Fibroblast of skin of back (primary cell): Measurements from ENCODE around the gene FILIP1.
A peak's percentile ranks its signal among the peaks of the same experiment; 100 is the strongest.

ENCODE experiments used
- DNase-seq: peaks from one replicate; pipeline ENCODE4 v3.0.0-alpha.2; 2013

The FILIP1 gene

GRCh38 chr6:75333676-75334200, 159.9 kb downstream of the FILIP1 start:
- no peak for DNase-seq

GRCh38 chr6:75331151-75331550, 162.4 kb downstream of the FILIP1 start:
- DNase-seq, result peak; percentile 96

GRCh38 chr6:75329703-75330102, 163.9 kb downstream of the FILIP1 start:
- DNase-seq, result no peak

- DNase-seq, result no peak
Measured at GRCh38 chr6:75327807-75328206, 165.8 kb downstream of the FILIP1 start.

- no peak for DNase-seq
Measured at GRCh38 chr6:75326557-75327258, 166.9 kb downstream of the FILIP1 start.

- DNase-seq, result no peak
Measured at GRCh38 chr6:75318900-75319299, 174.7 kb downstream of the FILIP1 start.

- peak; percentile 93 for DNase-seq
Measured at GRCh38 chr6:75317503-75318206, 175.9 kb downstream of the FILIP1 start.

GRCh38 chr6:75315978-75316377, 177.6 kb downstream of the FILIP1 start:
- DNase-seq, result no peak

GRCh38 chr6:75308250-75308988, 185.2 kb downstream of the FILIP1 start:
- DNase-seq, result no peak

- DNase-seq, result no peak
Measured at GRCh38 chr6:75307364-75308004, 186.1 kb downstream of the FILIP1 start.

GRCh38 chr6:75306064-75306463, 187.5 kb downstream of the FILIP1 start:
- DNase-seq, result no peak

GRCh38 chr6:75305573-75305972, 188.0 kb downstream of the FILIP1 start:
- DNase-seq, result no peak

- DNase-seq, result no peak
Measured at GRCh38 chr6:75302280-75302679, 191.3 kb downstream of the FILIP1 start.

GRCh38 chr6:75301537-75301936, 192.1 kb downstream of the FILIP1 start:
- no peak for DNase-seq

GRCh38 chr6:75301088-75301487, 192.5 kb downstream of the FILIP1 start:
- no peak for DNase-seq

- DNase-seq, result no peak
Measured at GRCh38 chr6:75300531-75300855, 193.1 kb downstream of the FILIP1 start.

- peak; percentile 52 for DNase-seq
Measured at GRCh38 chr6:75299801-75300530, 193.6 kb downstream of the FILIP1 start.

- peak; percentile 69 for DNase-seq
Measured at GRCh38 chr6:75296811-75297779, 196.5 kb downstream of the FILIP1 start.

- no peak for DNase-seq
Measured at GRCh38 chr6:75292555-75292954, 201.0 kb downstream of the FILIP1 start.

GRCh38 chr6:75291744-75292143, 201.9 kb downstream of the FILIP1 start:
- no peak for DNase-seq

- DNase-seq, result no peak
Measured at GRCh38 chr6:75291331-75291730, 202.3 kb downstream of the FILIP1 start.
